GM13977 (cell line): ENCODE measurements around the gene HNRNPA2B1.
"Not testable (repeated sequence)": the region's sequence is repeated elsewhere in the genome, so short reads cannot be mapped to it uniquely, and the experiment has no call there.

Experiments used
- DNase-seq: peaks from one replicate; pipeline ENCODE4 v3.0.0; 2012; ENCODE audit warnings: low spot score
- CTCF ChIP-seq: IDR thresholded peaks from 2 replicates; pipeline ENCODE4 v1.5.1; 2012; ENCODE audit warnings: mild to moderate bottlenecking, control low read depth; ENCODE audit not compliant: insufficient read depth; ENCODE audit errors: extremely low read depth, missing control alignments
- in situ Hi-C: fragments of 300-500 bp; cut with MboI; formaldehyde crosslinking; loops from one replicate; pipeline ENCODE4 v1.12.0; 2022; ENCODE audit warnings: low sequenced_read_pairs, low pct_unique_long_range_greater_than_20kb, mixed read lengths, inconsistent platforms; ENCODE audit not compliant: unreplicated experiment

The HNRNPA2B1 gene

DNA sequence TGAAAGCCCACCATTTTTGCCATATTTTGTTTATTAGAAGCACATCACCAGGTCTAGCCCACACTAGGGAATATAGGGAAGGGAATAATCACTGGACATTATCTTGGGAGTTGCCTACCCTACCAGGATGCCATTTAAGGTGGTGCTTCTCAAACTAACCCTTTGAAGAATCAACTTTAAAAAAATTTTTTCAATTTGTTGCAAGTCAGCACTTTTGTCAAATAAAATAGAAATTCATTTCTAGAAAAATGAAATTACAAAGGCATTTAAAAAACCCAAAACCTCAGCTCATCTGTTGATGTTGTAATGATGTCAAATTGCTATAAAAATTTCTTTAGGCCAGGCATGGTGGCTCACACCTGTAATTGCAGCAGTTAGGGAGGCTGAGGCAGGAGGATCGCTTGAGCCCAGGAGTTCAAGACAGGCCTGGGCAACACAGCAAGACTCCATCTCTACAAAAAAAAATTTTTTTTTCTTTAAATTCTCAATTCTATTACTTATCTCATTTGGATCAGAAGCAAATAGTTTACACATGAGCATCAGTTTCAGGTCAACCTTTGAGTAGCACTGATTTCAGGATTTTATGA is 51.1 kb downstream of the HNRNPA2B1 start:
- in situ Hi-C loops, result no loop called here

GRCh38 chr7:26148307-26148700 is 52.2 kb downstream of the HNRNPA2B1 start:
- in situ Hi-C loops, DNase-seq: not testable (repeated sequence)

More for the DNA sequence above, 51.1 kb downstream of the HNRNPA2B1 start:
- no peak for DNase-seq
- no peak for TF ChIP-seq CTCF

- DNase-seq, in situ Hi-C loops: not testable (repeated sequence)
These were observed 52.8 kb downstream of the HNRNPA2B1 start for GRCh38 chr7:26147646-26148306.

GRCh38 chr7:26147030-26147429 is 53.5 kb downstream of the HNRNPA2B1 start:
- DNase-seq, result no peak
- in situ Hi-C loops, result no loop called here
- TF ChIP-seq CTCF, result no peak

GRCh38 chr7:26145238-26145637 is 55.3 kb downstream of the HNRNPA2B1 start:
- TF ChIP-seq CTCF, result no peak
- in situ Hi-C loops, result no loop called here
- no peak for DNase-seq

GRCh38 chr7:26144184-26145080 is 56.1 kb downstream of the HNRNPA2B1 start:
- DNase-seq, result no peak
- in situ Hi-C loops, result no loop called here
- no peak for TF ChIP-seq CTCF

DNA sequence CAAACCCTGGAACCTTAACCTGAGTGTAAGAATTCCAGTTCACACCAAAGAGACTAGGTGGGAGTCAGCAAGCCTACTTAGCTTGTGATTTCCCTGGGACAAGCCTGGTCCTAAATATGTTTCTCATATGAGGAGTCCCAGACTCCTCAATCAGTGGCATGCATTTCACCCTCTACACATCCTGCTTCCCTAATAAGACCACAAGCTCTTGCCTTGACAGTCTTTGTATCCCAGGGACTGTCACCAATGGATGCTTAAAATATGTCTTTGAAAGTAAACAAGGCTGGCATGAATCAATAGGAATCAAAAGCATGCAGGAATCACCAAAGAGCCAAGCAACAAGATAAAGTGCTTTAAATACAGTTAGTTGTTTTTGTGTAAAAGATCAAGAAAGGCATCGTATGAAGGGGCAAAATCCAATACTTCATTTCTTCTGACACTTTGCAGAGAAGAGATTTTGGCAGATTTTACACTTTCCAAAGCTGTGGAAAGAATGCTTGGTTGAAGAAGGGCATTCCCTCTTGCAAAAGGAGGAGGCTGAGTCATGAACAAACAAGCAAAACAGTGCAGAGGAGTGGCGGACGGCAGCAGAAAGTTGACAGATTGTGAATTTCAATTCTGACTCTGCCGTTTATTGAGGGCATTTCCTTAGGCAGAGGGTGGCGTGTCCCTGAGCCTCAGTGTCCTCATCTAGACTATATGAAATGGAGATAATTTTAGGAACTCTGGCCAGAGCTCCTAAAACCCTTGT is 57.1 kb downstream of the HNRNPA2B1 start:
- in situ Hi-C loops, result no loop called here
- DNase-seq, result no peak
- TF ChIP-seq CTCF, result no peak
